GM12801 (cell line): ENCODE data around the gene TMEM101.

Source experiments
- CTCF ChIP-seq: IDR thresholded peaks from one replicate; pipeline ENCODE4 v1.5.1; 2011; ENCODE audit warnings: control low read depth; ENCODE audit not compliant: insufficient read length; ENCODE audit errors: extremely low read depth

The TMEM101 gene

GRCh38 chr17:44001461-44001920 is 13.3 kb downstream of the TMEM101 start:
- TF ChIP-seq CTCF, result no peak

GRCh38 chr17:44000871-44001460 is 13.8 kb downstream of the TMEM101 start:
- no peak for TF ChIP-seq CTCF

- no peak for TF ChIP-seq CTCF
Observed at GRCh38 chr17:44000141-44000860, 14.5 kb downstream of the TMEM101 start.

GRCh38 chr17:43999024-43999423 is 15.7 kb downstream of the TMEM101 start:
- no peak for TF ChIP-seq CTCF

GRCh38 chr17:43998552-43998951 is 16.2 kb downstream of the TMEM101 start:
- TF ChIP-seq CTCF, result no peak

- no peak for TF ChIP-seq CTCF
Observed at GRCh38 chr17:43995150-43995471, 19.7 kb downstream of the TMEM101 start.

- no peak for TF ChIP-seq CTCF
Observed at GRCh38 chr17:43994272-43995149, 20.3 kb downstream of the TMEM101 start.
